ENCODE results near the gene TAF6. TPM values are rescaled to one million over a fixed set of nuclear protein-coding genes. Genes with fewer than 3 reads are reported as not detected.

The TAF6 gene
- total and polyA plus RNA-seq, 4 donors: 25.3 to 73.2 (median 44.3) TPM

DNA sequence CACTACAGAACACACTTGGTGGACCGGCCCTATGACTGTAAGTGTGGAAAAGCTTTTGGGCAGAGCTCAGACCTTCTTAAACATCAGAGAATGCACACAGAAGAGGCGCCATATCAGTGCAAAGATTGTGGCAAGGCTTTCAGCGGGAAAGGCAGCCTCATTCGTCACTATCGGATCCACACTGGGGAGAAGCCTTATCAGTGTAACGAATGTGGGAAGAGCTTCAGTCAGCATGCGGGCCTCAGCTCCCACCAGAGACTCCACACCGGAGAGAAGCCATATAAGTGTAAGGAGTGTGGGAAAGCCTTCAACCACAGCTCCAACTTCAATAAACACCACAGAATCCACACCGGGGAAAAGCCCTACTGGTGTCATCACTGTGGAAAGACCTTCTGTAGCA, 55.0 kb downstream of the TAF6 start:
- DNase-seq (ENCODE audit: low read depth in 4 of 6, low spot score in 6 of 6): no peak
- H3K4me3 ChIP-seq (ENCODE audit: low read depth, low read length): no peak overlapping the region
- H3K9me3 ChIP-seq (ENCODE audit: control insufficient read depth, insufficient read depth, low read length): no peaks in the 10 kb centered on the region
- H3K27ac ChIP-seq (ENCODE audit: low read depth, low read length): no peak overlapping the region
- 85% methylated on average over 5 of the region's 9 CpGs for WGBS (ENCODE audit: insufficient coverage)
- no peaks in the 10 kb centered on the region for H3K4me1 ChIP-seq (ENCODE audit: control insufficient read depth, insufficient read depth, low read length)
- no peaks in the 10 kb centered on the region for H3K27me3 ChIP-seq (ENCODE audit: control insufficient read depth, insufficient read depth, low read length)
- H3K36me3 ChIP-seq (ENCODE audit: control insufficient read depth, insufficient read depth, low read length): peaks cover 67% of the 10 kb centered on the region

DNA sequence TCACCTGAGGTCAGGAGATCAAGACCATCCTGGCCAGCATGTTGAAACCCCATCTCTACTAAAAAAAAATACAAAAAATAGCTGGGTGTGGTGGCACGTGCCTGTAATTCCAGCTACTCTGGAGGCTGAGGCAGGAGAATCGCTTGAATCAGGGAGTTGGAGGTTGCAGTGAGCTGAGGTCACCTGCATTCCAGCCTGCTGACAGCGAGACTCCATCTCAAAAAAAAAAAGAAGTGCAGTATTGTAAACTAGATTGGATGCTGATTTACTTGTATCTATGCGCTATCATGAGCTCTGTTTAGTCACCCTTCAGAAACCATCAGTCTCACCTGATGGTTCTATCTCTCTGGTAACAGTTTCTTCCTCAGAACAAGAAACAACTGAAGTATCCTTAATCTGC, 55.8 kb downstream of the TAF6 start:
- no peaks in the 10 kb centered on the region for H3K9me3 ChIP-seq (ENCODE audit: control insufficient read depth, insufficient read depth, low read length)
- no peak overlapping the region for H3K4me3 ChIP-seq (ENCODE audit: low read depth, low read length)
- no peak for DNase-seq (ENCODE audit: low read depth in 4 of 6, low spot score in 6 of 6)
- H3K27ac ChIP-seq (ENCODE audit: low read depth, low read length): no peak overlapping the region
- no peaks in the 10 kb centered on the region for H3K27me3 ChIP-seq (ENCODE audit: control insufficient read depth, insufficient read depth, low read length)
- peaks cover 64% of the 10 kb centered on the region for H3K36me3 ChIP-seq (ENCODE audit: control insufficient read depth, insufficient read depth, low read length)
- no peaks in the 10 kb centered on the region for H3K4me1 ChIP-seq (ENCODE audit: control insufficient read depth, insufficient read depth, low read length)
- 100% methylated on average over 2 of the region's 4 CpGs for WGBS (ENCODE audit: insufficient coverage)

DNA sequence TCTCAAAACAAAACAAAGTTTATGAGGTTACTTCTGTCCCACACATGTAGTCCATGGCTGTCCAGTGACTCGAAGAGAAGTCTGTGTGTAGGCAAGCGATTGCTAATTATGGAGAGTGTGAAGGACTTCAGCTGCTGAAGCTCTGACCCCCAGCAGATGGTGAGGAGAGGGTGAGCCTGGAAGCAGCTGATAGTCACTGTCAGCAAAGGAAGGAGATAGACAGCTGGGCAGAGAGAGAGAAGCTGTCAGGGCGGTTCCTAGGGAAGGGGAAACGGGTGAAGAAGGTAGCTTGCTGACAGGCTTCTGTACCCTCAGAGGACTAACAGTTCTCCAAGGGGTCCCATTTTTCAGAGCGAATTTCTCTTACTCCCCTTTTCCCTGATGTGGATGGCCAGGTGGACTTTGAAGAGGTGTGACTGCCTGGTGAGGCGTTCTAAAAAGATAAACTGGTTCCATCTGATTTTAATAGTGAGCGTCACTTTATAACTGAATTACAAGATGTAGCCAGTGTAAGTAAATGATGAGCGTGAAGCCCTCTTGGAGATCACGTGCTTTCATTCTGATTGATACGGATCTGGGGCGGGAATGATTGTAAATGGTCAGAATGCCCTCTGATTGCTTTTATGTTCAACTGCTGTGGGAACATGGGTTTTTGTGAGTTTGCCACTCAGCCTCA, 57.5 kb downstream of the TAF6 start:
- H3K4me3 ChIP-seq (ENCODE audit: low read depth, low read length): no peak overlapping the region
- H3K27ac ChIP-seq (ENCODE audit: low read depth, low read length): no peak overlapping the region
- peaks cover 73% of the 10 kb centered on the region for H3K36me3 ChIP-seq (ENCODE audit: control insufficient read depth, insufficient read depth, low read length)
- 97% methylated on average over 7 of the region's 11 CpGs for WGBS (ENCODE audit: insufficient coverage)
- H3K4me1 ChIP-seq (ENCODE audit: control insufficient read depth, insufficient read depth, low read length): no peaks in the 10 kb centered on the region
- H3K9me3 ChIP-seq (ENCODE audit: control insufficient read depth, insufficient read depth, low read length): no peaks in the 10 kb centered on the region
- DNase-seq (ENCODE audit: low read depth in 4 of 6, low spot score in 6 of 6): no peak
- no peaks in the 10 kb centered on the region for H3K27me3 ChIP-seq (ENCODE audit: control insufficient read depth, insufficient read depth, low read length)

DNA sequence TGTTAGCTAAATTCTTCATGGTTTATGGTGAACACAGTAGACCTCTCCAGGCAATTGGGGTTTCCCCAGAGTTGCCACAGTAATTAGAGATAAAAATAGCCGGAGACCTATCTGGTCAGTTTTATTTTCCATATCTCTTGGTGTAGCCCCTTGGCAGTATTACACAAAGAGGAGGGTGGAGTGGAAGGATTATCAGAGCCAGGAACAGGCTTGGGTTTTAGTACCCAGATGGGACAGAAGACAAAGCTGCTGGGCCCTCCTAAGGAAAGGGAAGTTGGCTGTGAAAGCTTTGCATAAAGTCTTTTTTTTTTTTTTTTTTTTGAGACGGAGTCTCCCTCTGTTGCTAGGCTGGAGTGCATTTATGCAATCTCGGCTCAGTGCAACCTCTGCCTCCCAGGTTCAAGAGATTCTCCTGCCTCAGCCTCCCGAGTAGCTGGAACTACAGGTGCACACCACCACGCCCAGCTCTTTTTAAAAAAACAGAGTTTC, 59.9 kb downstream of the TAF6 start:
- 86% methylated on average over 4 of the region's 5 CpGs for WGBS (ENCODE audit: insufficient coverage)
- Histone ChIP-seq H3K27me3 (ENCODE audit: control insufficient read depth, insufficient read depth, low read length) (no peaks in the 10 kb centered on the region), H3K4me3 (ENCODE audit: low read depth, low read length) (no peak overlapping the region), H3K27ac (ENCODE audit: low read depth, low read length) (no peak overlapping the region), H3K4me1 (ENCODE audit: control insufficient read depth, insufficient read depth, low read length) (no peaks in the 10 kb centered on the region), H3K9me3 (ENCODE audit: control insufficient read depth, insufficient read depth, low read length) (no peaks in the 10 kb centered on the region), H3K36me3 (ENCODE audit: control insufficient read depth, insufficient read depth, low read length) (peaks cover 59% of the 10 kb centered on the region)
- no peak for DNase-seq (ENCODE audit: low read depth in 4 of 6, low spot score in 6 of 6)

Small RNA genes within 50 kb of the gene (small RNA-seq; reads per million reads assigned to genes)
- gene MIR106B (ENCODE audit: low replicate concordance): 162 reads per million, percentile 98 among the genes with 10 or more reads in this experiment
- 1,253 reads per million, percentile 99 among the genes with 10 or more reads in this experiment for gene MIR25 (ENCODE audit: low replicate concordance)
- 767 reads per million, percentile 99 among the genes with 10 or more reads in this experiment for gene MIR93 (ENCODE audit: low replicate concordance)

Other genes starting within 250 kb of the TAF6 start
- under 1 TPM in 1 of 2 donors, not detected in 1; 0.20 TPM for gene OR2AE1, start 242.3 kb downstream of the TAF6 start, total RNA-seq
- gene OR2AE1, start 242.3 kb downstream of the TAF6 start, polyA plus RNA-seq (ENCODE audit: insufficient read length in 2 of 2): under 1 TPM in 1 of 2 donors, not detected in 1; 0.24 TPM
- 10 to 100 TPM; 16.7 to 32.5 TPM for gene TRIM4, start 199.8 kb downstream of the TAF6 start, total RNA-seq
- gene TRIM4, start 199.8 kb downstream of the TAF6 start, polyA plus RNA-seq (ENCODE audit: insufficient read length in 2 of 2): 10 to 100 TPM; 16.7 to 20.8 TPM
- 10 to 100 TPM in 1 of 2 donors, 1 to 10 TPM in 1; 4.5 to 12.6 TPM for gene GJC3, start 189.7 kb downstream of the TAF6 start, total RNA-seq
- 1 to 10 TPM in 1 of 2 donors, under 1 TPM in 1; 1.00 to 1.7 TPM for gene GJC3, start 189.7 kb downstream of the TAF6 start, polyA plus RNA-seq (ENCODE audit: insufficient read length in 2 of 2)
- 1 to 10 TPM; 4.5 to 6.3 TPM for gene AZGP1, start 143.3 kb downstream of the TAF6 start, total RNA-seq
- gene AZGP1, start 143.3 kb downstream of the TAF6 start, polyA plus RNA-seq (ENCODE audit: insufficient read length in 2 of 2): 1 to 10 TPM in 1 of 2 donors, under 1 TPM in 1; 0.79 to 3.0 TPM
- gene ZKSCAN1, start 103.8 kb downstream of the TAF6 start, total RNA-seq: 10 to 100 TPM; 60.3 to 97.3 TPM
- 10 to 100 TPM; 51.7 to 53.4 TPM for gene ZKSCAN1, start 103.8 kb downstream of the TAF6 start, polyA plus RNA-seq (ENCODE audit: insufficient read length in 2 of 2)
- gene ZSCAN21, start 69.6 kb downstream of the TAF6 start, total RNA-seq: 10 to 100 TPM; 10.3 to 27.7 TPM
- 10 to 100 TPM; 17.2 to 21.2 TPM for gene ZSCAN21, start 69.6 kb downstream of the TAF6 start, polyA plus RNA-seq (ENCODE audit: insufficient read length in 2 of 2)
- gene ZNF3, start 37.6 kb downstream of the TAF6 start, total RNA-seq: 10 to 100 TPM; 28.5 to 49.3 TPM
- gene ZNF3, start 37.6 kb downstream of the TAF6 start, polyA plus RNA-seq (ENCODE audit: insufficient read length in 2 of 2): 10 to 100 TPM; 33.6 to 35.6 TPM
- 10 to 100 TPM; 59.9 to 78.4 TPM for gene COPS6, start 30.4 kb downstream of the TAF6 start, total RNA-seq
- 100 to 1,000 TPM; 147 to 167 TPM for gene COPS6, start 30.4 kb downstream of the TAF6 start, polyA plus RNA-seq (ENCODE audit: insufficient read length in 2 of 2)
- 10 to 100 TPM; 36.7 to 71.5 TPM for gene MCM7, start 18.0 kb downstream of the TAF6 start, total RNA-seq
- gene MCM7, start 18.0 kb downstream of the TAF6 start, polyA plus RNA-seq (ENCODE audit: insufficient read length in 2 of 2): 10 to 100 TPM; 88.3 to 94.7 TPM
- gene AP4M1, start 17.7 kb downstream of the TAF6 start, total RNA-seq: 10 to 100 TPM; 18.2 to 27.4 TPM
- gene AP4M1, start 17.7 kb downstream of the TAF6 start, polyA plus RNA-seq (ENCODE audit: insufficient read length in 2 of 2): 10 to 100 TPM; 31.4 to 47.7 TPM
- 10 to 100 TPM; 22.5 to 65.7 TPM for gene CNPY4, start 276 bp upstream of the TAF6 start, total RNA-seq
- gene CNPY4, start 276 bp upstream of the TAF6 start, polyA plus RNA-seq (ENCODE audit: insufficient read length in 2 of 2): 10 to 100 TPM; 29.9 to 33.3 TPM
- gene MBLAC1, start 7.6 kb upstream of the TAF6 start, total RNA-seq: 1 to 10 TPM; 3.1 to 4.8 TPM
- 1 to 10 TPM; 5.2 to 5.8 TPM for gene MBLAC1, start 7.6 kb upstream of the TAF6 start, polyA plus RNA-seq (ENCODE audit: insufficient read length in 2 of 2)
- 100 to 1,000 TPM in 1 of 2 donors, 10 to 100 TPM in 1; 59.2 to 155 TPM for gene LAMTOR4, start 29.6 kb upstream of the TAF6 start, total RNA-seq
- gene LAMTOR4, start 29.6 kb upstream of the TAF6 start, polyA plus RNA-seq (ENCODE audit: insufficient read length in 2 of 2): 100 to 1,000 TPM; 132 to 160 TPM
- 10 to 100 TPM in 1 of 2 donors, 1 to 10 TPM in 1; 9.4 to 14.6 TPM for gene TRAPPC14, start 39.4 kb upstream of the TAF6 start, total RNA-seq
- gene TRAPPC14, start 39.4 kb upstream of the TAF6 start, polyA plus RNA-seq (ENCODE audit: insufficient read length in 2 of 2): 10 to 100 TPM; 47.4 to 54.1 TPM
- 1 to 10 TPM; 5.0 to 8.6 TPM for gene GAL3ST4, start 49.3 kb upstream of the TAF6 start, total RNA-seq
- 10 to 100 TPM; 21.6 to 23.1 TPM for gene GAL3ST4, start 49.3 kb upstream of the TAF6 start, polyA plus RNA-seq (ENCODE audit: insufficient read length in 2 of 2)
- 1 to 10 TPM; 6.1 to 9.8 TPM for gene GPC2, start 58.0 kb upstream of the TAF6 start, total RNA-seq
- gene GPC2, start 58.0 kb upstream of the TAF6 start, polyA plus RNA-seq (ENCODE audit: insufficient read length in 2 of 2): 10 to 100 TPM; 47.7 to 53.6 TPM
- 1 to 10 TPM; 2.1 to 2.3 TPM for gene STAG3, start 58.6 kb upstream of the TAF6 start, total RNA-seq
- 10 to 100 TPM; 33.9 to 67.6 TPM for gene STAG3, start 58.6 kb upstream of the TAF6 start, polyA plus RNA-seq (ENCODE audit: insufficient read length in 2 of 2)
- not detected for gene PVRIG, start 100.6 kb upstream of the TAF6 start, total RNA-seq
- 10 to 100 TPM; 11.6 to 13.5 TPM for gene PVRIG, start 100.6 kb upstream of the TAF6 start, polyA plus RNA-seq (ENCODE audit: insufficient read length in 2 of 2)
- gene SPDYE3, start 188.3 kb upstream of the TAF6 start, total RNA-seq: not detected
- 10 to 100 TPM in 1 of 2 donors, 1 to 10 TPM in 1; 8.8 to 16.0 TPM for gene SPDYE3, start 188.3 kb upstream of the TAF6 start, polyA plus RNA-seq (ENCODE audit: insufficient read length in 2 of 2)
- 10 to 100 TPM in 1 of 2 donors, 1 to 10 TPM in 1; 9.6 to 27.1 TPM for gene PILRB, start 238.8 kb upstream of the TAF6 start, total RNA-seq
- gene PILRB, start 238.8 kb upstream of the TAF6 start, polyA plus RNA-seq (ENCODE audit: insufficient read length in 2 of 2): 10 to 100 TPM; 37.6 to 50.2 TPM